Nucleus accumbens (tissue), 56 donors: ENCODE measurements around the gene CCSER1.

Experiments
- DNase-seq, 56 donors: peaks; one replicate each; lab custom pipeline; 2025; lab: John Stamatoyannopoulos, UW

The CCSER1 gene

GRCh38 chr4:90127706-90128345 is 632 bp downstream of the CCSER1 start:
- DNase-seq, result peak in 10 of 56 donors; percentile 3 to 58 (median 26)

GRCh38 chr4:90128961-90129495 is 1.8 kb downstream of the CCSER1 start:
- DNase-seq, result no peak

- no peak for DNase-seq
Measured at GRCh38 chr4:90130076-90130475, 2.9 kb downstream of the CCSER1 start.

- no peak for DNase-seq
Measured at GRCh38 chr4:90137555-90137954, 10.4 kb downstream of the CCSER1 start.

- DNase-seq, result no peak
Measured at GRCh38 chr4:90142081-90142480, 14.9 kb downstream of the CCSER1 start.

- no peak for DNase-seq
Measured at GRCh38 chr4:90145319-90145718, 18.1 kb downstream of the CCSER1 start.

GRCh38 chr4:90146306-90146705 is 19.1 kb downstream of the CCSER1 start:
- no peak for DNase-seq

GRCh38 chr4:90148574-90149148 is 21.5 kb downstream of the CCSER1 start:
- DNase-seq, result no peak

- DNase-seq, result no peak
Measured at GRCh38 chr4:90152024-90152423, 24.8 kb downstream of the CCSER1 start.

- DNase-seq, result no peak
Measured at GRCh38 chr4:90159193-90159592, 32.0 kb downstream of the CCSER1 start.

GRCh38 chr4:90160044-90160443 is 32.9 kb downstream of the CCSER1 start:
- no peak for DNase-seq

- no peak for DNase-seq
Measured at GRCh38 chr4:90162566-90162965, 35.4 kb downstream of the CCSER1 start.

GRCh38 chr4:90163872-90164271 is 36.7 kb downstream of the CCSER1 start:
- DNase-seq, result no peak

GRCh38 chr4:90165883-90166282 is 38.7 kb downstream of the CCSER1 start:
- DNase-seq, result no peak

- DNase-seq, result no peak
Measured at GRCh38 chr4:90171491-90171890, 44.3 kb downstream of the CCSER1 start.

GRCh38 chr4:90174621-90175023 is 47.4 kb downstream of the CCSER1 start:
- DNase-seq, result no peak

- no peak for DNase-seq
Measured at GRCh38 chr4:90181644-90182043, 54.5 kb downstream of the CCSER1 start.

GRCh38 chr4:90183254-90183653 is 56.1 kb downstream of the CCSER1 start:
- DNase-seq, result no peak

GRCh38 chr4:90184560-90184959 is 57.4 kb downstream of the CCSER1 start:
- DNase-seq, result no peak

- no peak for DNase-seq
Measured at GRCh38 chr4:90185416-90185815, 58.2 kb downstream of the CCSER1 start.

GRCh38 chr4:90186229-90186628 is 59.0 kb downstream of the CCSER1 start:
- DNase-seq, result no peak

- DNase-seq, result no peak
Measured at GRCh38 chr4:90187148-90187884, 60.1 kb downstream of the CCSER1 start.
